HG03520 (cell line): Measurements from ENCODE around the gene RTP2.
A peak's percentile ranks its signal among the peaks of the same experiment; 100 is the strongest.

ENCODE experiments used
- ATAC-seq: cut with Tn5 transposase; IDR thresholded peaks from one replicate; pipeline ENCODE4 v1.9.1; 2021; ENCODE audit warnings: mild to moderate bottlenecking, moderate library complexity; ENCODE audit not compliant: unreplicated experiment

Gene RTP2, protein sequence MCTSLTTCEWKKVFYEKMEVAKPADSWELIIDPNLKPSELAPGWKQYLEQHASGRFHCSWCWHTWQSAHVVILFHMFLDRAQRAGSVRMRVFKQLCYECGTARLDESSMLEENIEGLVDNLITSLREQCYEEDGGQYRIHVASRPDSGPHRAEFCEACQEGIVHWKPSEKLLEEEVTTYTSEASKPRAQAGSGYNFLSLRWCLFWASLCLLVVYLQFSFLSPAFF

DNA sequence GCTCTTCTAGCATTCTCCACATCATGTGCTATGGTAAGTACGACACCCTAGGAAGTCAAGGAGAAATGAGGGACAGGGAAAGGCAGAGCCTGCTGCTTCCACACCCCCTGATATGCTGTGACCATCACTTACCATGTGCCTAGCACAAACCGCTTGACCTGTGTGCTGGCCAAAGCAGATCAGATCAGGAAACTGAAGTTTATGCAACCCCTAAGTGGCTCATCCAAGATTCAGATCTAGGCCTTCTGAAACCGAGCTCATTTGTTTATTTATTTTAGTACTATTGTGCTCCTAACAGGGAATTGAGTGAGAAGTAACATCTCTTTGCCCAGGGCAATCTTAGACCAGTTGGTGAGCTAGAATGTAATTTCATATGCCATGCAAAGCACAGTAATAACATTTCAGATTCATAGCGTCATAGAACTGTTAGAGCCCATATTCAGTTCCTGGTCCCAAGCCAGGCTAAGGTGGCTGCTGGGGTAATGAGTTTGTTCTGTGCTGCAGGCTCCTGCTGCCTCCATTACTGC is at the start of gene RTP2:
Gene RTP2, minus strand, starts transcription at position 51 of the 527 bp plus-strand sequence. CDS start 429 bp downstream, outside the sequence.
- ATAC-seq: no peak

- no peak for ATAC-seq
These were observed 48.3 kb upstream of the RTP2 start for GRCh38 chr3:187750513-187751123.

DNA sequence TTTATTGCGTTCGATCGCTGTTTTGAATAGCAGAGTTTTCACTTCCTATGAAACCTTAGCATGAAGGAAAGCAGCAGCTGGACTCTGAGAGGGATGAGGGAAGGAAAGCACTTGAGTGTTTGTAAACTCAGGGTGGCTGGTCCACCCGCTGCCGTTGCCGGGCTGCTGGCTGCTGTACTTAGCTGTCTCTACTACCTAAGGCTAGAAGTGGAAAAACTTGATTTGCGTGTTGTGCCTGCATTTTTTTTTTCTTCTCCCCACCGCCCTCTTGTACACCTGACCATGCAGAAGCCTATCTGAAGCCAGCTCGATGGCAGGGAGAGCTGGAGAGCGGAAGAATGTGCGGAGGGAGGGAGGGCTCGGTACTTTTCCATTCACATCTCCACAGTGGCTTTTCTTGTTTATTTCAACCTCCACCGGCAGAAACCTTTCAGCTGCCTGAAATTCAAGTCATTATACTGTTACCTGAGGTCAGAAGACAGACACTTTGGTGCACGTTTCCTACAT is 47.7 kb upstream of the RTP2 start:
- no peak for ATAC-seq

- ATAC-seq: no peak
These were observed 45.7 kb upstream of the RTP2 start for GRCh38 chr3:187748050-187748481.

DNA sequence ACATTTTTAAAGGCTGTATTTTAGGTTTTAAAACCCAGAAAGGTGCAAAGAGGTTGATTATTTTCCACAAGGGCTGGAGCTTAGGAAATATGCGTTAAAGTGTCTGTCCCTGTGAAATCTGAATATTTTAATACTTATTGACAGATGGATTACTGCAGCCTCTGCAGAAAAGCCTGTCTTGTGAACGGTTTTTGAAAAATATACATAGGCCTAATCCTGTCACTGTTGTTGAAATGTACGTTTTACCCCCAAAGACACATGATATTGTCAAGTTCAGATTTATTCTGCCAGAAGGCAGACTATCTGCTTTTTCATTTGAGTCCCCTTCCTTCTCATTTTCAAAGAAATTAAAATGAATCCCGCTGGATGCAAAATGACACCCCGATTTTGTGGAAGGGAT is 45.1 kb upstream of the RTP2 start:
- ATAC-seq: no peak

- ATAC-seq: no peak
These were observed 44.3 kb upstream of the RTP2 start for GRCh38 chr3:187746442-187747281.

DNA sequence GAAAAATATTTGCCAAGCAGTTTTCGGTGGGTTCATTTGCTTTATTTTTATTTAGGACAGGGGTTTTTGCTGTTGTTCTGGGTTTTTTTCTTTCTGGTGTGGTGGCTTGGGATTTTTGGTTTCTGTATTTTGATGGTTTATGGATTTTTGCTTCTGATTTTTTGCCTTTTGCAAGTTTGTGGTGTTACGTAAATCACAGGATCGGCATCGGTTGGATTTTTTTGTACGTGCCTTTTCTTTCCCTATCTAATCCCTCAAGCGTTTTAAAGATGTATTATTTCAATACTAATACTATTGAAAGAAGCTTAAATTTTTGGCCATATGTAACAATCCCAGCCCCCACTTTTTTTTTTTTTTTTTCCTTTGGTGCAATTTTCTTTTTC is 43.7 kb upstream of the RTP2 start:
- no peak for ATAC-seq

DNA sequence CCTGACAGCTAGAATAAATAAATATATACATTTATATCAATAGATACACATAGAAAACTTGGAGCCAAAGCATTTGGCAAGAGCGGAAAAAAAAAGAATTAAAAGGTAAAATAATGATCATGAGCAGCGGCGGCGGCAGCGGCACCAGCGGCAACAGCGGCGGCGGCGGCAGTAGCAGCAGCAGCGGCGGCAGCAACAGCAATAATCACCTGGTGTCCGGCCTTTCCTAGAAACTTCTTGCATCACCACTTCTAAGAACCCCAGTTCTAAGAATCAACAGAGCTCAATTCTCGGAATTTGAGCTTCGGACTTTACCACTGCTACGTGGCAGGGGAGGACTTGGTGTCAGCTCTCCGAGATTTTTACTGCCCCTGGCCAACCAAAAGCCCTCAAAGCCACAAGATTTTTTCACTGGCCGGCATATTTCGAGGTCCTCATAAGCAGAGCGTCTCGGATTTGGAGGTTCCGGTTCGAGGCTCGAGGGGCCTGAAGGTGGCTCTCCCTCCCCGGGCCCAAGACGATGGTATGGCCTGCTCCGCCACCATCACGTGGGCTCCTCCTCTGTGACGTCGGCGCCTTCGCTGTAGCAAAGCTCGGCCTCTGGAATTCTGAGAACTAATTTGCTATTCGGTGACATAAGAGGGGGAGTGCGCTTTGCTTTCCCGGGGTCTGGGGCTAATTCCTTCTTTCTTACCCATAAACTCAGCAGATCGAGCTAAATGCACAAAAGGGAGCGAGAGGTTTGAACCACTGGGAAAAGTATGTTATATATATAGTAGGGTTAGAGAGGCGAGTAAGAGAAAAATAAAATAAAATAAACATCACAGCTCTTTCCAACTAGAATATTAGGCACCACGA is 43.1 kb upstream of the RTP2 start, which contains the start of gene BCL6:
Gene BCL6, minus strand, starts transcription at position 268 of the 858 bp plus-strand sequence. CDS start 11,775 bp downstream, outside the sequence.
- ATAC-seq: peak; percentile 66

GRCh38 chr3:187744169-187745151 is 42.1 kb upstream of the RTP2 start:
- no peak for ATAC-seq

DNA sequence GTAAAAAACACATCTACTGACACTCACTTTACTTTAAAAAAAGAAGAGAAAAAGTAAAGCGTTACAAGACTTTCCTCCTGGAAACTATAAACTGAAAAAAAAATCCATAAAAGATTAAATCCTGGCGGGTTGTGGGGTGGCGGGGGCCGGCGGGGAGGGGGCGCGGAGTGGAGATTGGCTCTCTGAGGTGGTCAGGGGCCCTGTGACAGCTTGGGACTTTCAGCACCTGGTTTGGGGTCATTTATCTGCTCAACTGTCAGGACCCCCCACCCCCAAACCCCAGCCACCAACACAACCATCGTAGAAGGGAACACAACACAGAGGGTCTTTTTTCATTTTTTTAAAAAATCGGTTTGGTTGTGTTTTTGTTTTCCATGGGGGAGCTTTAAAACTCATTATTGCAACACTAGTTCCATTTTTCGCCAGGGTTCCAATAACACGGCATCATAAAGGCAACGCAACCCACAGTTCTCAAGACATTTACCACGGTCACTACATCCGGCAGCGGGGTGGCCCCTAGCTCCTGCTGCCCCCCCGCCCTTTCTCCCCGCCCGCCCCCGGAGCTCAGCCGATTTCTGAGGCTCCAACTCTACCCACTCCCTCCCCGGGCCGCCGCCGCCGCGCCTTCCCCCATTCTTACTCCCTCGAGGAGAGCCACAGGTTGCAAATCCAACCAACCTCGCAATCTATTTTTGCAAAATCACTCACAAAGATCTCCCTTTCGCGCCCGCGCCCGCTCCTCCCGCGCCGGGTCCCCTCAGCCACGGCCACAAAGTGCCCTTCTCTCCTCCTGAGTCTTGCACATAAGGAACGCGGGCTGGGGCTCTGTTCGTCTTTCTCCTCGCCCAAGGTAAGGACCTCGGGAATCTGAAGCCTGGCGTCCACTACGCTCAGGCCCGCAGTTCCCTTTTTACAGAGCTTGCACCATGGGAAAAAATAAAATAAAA is 41.1 kb upstream of the RTP2 start:
- no peak for ATAC-seq

GRCh38 chr3:187742351-187743171 is 40.2 kb upstream of the RTP2 start:
- no peak for ATAC-seq

- no peak for ATAC-seq
These were observed 39.3 kb upstream of the RTP2 start for GRCh38 chr3:187741403-187742350.

GRCh38 chr3:187740421-187741399 is 38.4 kb upstream of the RTP2 start:
- ATAC-seq: no peak

GRCh38 chr3:187739561-187740332 is 37.4 kb upstream of the RTP2 start:
- ATAC-seq: peak; percentile 57
